Stomach (tissue), 4 donors: Measurements from ENCODE around the gene HMGA1.

ENCODE experiments used
- EP300 ChIP-seq: sonication (generic); formaldehyde crosslinking; IDR thresholded peaks from one replicate; pipeline ENCODE4 v1.6.1; 2017; ENCODE audit warnings: antibody characterized with exemption
- POLR2A ChIP-seq, 4 donors: fragments of 450-650 bp; IDR thresholded peaks; one replicate each; pipeline ENCODE4 v1.6.1; 2016; ENCODE audit warnings: antibody characterized with exemption in 4 of 4, control low read depth in 2 of 4, mild to moderate bottlenecking in 1 of 4, moderate library complexity in 1 of 4
- TF ChIP-seq, protein P1 (sequence below), 7 experiments: fragments of 450-650 bp in 4 of 7; fragments of 200-600 bp in 3 of 7; sonication (generic) in 3 of 7; IDR thresholded peaks; one replicate each; pipeline ENCODE4 v1.5.1; 2016 to 2019; ENCODE audit warnings: antibody characterized with exemption in 7 of 7, control low read depth in 2 of 7, mild to moderate bottlenecking in 1 of 7

DNA sequence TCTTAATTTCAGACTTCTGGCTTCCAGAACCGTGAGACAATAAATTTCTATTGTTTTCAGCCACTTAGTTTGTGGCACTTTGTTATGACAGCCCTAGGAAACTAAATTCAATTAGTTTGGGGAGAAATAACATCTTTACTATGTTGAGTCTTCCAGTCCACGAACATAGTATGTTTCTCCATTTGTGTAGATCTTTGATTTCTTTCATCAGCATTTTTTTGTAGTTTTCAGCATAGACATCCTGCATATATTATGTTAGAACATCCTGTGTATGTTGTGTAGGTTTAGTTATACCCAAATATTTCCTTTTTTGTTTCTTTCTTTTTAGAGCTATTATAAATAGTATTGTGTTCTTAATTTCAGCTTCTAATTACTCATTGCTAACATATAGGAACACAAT is 18.0 kb upstream of the HMGA1 start:
- TF ChIP-seq, protein P1, sequence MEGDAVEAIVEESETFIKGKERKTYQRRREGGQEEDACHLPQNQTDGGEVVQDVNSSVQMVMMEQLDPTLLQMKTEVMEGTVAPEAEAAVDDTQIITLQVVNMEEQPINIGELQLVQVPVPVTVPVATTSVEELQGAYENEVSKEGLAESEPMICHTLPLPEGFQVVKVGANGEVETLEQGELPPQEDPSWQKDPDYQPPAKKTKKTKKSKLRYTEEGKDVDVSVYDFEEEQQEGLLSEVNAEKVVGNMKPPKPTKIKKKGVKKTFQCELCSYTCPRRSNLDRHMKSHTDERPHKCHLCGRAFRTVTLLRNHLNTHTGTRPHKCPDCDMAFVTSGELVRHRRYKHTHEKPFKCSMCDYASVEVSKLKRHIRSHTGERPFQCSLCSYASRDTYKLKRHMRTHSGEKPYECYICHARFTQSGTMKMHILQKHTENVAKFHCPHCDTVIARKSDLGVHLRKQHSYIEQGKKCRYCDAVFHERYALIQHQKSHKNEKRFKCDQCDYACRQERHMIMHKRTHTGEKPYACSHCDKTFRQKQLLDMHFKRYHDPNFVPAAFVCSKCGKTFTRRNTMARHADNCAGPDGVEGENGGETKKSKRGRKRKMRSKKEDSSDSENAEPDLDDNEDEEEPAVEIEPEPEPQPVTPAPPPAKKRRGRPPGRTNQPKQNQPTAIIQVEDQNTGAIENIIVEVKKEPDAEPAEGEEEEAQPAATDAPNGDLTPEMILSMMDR (IDR thresholded peaks at IDR 0.05), result no peak
- TF ChIP-seq EP300 (no peak), POLR2A (IDR thresholded peaks at IDR 0.05) (no peak)
